NCI-H748 (cell line): Measurements from ENCODE around the gene ASB1.

ENCODE experiments used
- DNase-seq: peaks from one replicate; lab custom pipeline; 2025; ENCODE audit not compliant: unreplicated experiment; lab: John Stamatoyannopoulos, UW

Gene ASB1

DNA sequence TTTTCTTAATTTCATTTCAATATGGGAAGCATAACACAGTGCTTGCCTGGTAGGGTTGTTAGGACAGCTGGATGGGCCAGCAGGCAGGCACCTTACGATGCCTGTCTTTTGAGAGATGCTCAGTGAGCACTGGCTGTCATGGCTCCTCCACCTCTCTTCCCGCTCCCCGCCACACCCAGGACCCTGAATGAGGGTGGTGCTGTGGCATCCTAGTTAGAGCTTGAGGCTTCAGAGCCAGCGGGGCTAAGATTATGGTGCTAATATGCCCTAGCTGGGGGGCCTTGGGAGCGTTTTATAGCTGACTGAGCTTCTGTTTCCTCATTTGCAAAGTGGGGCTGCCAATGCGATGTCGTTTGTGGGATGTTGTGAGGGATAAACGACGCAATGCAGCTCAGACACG is 37.7 kb downstream of the ASB1 start:
- DNase-seq: no peak

DNA sequence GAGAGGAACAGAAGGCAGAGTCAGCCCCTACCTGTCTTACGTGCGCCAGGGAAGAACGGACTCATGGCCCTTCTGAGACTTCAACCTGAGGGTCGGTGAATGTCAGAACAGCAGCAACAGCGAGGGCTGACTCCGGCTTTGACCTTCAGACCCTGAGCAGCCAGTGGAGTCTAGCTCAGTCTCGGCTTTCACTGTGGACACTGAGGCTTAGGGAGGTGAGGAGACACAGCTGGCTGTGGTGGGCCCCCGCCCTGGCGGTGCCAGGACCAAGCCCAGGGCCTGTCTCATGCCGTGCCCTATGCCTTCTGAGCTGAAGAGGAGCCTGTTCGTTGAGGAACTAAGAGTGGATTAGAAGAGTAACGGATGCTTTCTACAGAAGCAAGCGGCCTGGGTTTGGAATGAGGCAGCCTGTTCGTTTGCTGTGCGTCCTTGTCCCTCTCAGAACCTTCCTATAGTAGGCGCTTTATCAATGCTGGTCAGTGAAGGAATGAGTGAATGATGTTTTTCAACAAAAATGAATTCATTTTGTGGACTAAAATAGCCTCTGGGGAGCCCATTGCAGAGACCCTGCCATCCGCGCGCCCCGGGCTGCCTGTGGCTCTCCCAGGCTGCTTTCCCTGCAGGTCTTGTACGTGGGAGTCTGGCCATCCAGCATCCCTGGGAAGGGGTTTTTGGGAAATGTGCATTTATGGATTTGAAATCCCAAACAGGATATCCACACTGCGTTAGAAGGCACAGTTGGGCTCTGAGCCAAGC is 38.9 kb downstream of the ASB1 start:
- DNase-seq: no peak

DNA sequence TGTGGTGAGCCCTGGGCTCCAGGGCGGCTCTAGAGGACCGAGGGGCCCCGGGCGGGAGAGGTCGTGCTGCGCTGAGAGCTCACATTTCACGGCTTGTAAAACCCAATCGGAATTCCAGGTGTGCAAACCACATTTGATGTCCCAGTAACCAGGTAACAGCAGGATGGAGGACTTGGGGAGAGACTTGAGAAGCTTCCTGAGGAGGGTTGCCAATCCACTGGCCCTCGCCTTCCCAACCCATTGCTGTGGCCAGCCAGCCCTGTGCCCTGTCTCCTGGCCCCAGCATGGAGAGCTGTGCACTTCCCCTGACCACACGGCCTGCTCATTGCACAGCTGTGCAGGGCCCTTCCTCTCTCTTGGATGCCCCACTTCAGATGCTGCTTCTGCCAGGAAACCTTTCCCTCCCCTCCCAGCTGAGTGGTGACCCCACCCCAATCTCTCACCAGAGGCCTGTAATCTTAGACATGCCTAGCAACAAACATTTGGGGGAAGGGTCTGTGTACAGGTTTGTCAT is 39.6 kb downstream of the ASB1 start:
- DNase-seq: no peak

DNA sequence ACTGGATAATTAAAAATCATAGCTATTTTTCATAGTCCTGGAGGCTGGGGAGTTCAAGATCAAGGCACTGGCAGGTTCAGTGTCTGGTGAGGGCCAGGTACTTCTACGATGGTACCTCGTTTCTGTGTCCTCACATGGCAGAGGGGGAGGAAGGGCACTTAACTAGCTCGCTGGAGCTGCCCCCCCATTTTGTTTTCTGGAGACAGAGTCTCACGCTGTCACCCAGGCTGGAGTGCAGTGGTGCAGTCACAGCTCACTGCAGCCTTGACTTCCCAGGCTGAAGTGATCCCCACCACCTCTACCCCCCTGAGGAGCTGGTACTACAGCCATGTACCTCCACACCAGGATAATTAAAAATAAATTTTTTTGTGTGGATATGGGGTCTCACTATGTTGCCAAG is 40.3 kb downstream of the ASB1 start:
- no peak for DNase-seq

DNA sequence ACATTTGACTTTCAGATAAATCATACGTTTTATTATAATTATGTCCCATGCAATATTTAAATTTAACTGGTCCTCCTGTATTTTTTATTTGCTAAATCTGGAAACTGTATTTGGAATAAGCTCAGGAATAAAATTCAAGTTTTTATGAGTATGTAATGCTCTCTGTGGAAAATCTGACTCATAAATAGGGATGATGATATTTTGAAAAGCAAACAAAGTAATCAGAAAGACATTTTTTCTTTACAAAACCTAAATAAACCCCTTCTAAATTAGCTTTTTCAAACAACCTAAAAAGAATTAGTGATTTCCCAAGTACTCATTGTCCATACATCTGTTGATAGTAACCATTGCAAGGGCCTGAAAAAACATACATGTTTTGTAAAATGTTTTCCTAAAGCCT is 41.1 kb downstream of the ASB1 start:
- DNase-seq: no peak

DNA sequence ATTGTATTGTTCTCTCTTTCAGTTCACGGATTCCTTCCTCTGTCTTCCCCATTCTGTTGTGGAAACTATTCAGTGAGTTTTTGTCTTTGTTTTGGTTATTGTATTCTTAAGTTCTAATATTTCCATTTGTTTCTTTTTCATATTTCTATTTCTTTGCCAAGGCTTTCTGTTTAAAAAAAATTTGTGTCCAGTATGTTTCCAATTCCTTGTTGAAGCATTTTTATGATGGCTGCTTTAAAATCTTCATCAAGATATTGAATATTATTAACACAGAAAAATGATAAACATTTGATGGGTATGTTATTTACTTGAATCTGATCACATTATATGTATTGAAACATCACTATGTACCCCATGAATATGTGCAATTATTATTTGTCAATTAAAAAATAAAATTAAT is 42.4 kb downstream of the ASB1 start:
- no peak for DNase-seq

DNA sequence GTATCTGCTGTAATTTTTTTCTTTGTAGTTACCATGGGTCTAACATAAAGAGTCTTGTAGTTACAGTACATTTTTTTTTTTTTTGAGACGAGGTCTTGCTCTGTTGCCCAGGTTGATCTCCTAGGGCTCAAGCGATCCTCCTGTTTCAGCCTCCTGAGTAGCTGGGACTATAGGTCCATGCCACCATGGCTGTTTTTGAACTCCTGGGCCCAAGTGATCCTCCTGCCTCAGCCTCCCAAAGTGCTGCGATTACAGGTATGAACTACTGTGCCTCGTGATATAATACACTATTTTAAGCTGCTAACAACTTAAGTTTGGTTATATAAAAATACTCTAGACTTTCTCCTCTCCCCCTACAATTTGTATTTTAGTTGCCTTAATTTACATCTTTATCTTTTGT is 46.3 kb downstream of the ASB1 start:
- DNase-seq: no peak

DNA sequence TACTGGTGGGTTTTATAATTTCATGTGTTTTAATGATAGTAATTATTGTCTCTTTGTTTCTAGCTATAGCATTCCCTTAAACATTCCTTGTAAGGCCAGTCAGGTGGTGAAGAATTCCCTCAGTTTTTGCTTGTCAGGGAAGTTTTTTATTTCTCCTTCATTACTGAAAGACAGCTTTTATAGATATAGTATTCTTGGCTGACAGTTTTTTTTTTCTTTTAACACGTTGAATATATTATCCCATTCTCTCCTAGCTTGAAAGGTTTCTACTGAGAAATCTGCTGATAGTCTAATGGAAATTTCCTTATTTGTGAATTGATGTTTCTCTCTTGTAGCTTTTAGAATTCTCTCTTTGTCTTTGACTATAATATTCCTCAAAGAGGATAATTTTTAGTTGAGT is 46.8 kb downstream of the ASB1 start:
- DNase-seq: no peak

DNA sequence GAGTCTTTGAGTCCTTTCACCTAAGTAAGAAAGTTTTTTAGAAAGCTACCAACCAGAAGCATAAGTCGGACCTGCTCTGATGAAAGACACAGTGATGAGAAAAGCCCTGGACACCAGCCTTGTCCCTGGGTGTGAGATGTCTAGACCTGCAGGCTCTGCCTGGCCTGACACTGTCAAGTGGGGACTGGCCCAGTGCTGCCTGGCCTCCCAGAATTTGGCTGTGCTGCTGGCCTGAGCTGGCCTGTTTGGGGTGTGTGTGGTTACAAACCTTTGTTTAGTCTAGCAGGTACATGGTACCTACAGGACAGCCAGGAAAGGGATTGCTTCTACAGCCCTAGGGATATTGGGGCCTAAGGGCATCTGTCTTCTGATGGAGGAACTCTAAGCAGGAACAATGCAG is 48.3 kb downstream of the ASB1 start:
- DNase-seq: no peak

DNA sequence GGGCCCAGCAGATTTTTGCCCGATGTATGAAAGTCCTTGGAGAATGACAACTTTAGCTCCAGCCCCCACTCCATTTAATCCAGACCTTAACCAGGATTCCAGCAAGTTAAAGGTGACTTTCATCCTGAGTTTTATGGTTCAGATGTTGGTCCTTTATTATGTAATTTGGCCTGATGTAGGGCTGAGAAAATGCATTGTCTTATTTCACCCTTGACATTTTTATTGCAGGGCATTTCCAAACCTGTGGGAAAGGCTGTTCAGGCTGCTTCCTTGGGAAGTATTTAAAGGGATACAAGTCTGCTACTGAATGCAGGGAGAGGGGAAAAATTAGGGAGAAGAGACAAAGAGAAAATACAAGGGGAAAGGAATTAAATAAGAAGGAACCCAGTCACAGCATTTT is 48.8 kb downstream of the ASB1 start:
- no peak for DNase-seq

DNA sequence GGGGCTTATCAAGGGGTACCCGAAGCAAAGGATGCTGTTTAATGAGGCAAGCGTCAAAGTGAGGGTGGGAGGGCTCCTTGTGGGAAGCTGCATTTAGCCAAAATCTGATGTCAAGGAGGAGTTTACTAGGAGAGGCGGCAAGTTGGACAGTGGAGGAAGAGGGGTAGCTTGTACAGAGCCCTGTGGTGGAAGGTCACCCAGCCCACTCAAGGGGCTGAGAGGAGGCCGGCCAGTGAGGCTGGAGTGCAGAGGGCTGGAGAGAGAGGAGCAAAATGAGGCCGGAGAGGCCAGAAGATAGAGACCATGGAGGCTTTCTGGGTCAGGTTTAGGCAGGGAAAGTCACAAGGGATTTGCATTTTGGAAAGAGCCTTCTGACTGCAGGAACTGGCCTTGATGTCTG is 49.5 kb downstream of the ASB1 start:
- DNase-seq: no peak

DNA sequence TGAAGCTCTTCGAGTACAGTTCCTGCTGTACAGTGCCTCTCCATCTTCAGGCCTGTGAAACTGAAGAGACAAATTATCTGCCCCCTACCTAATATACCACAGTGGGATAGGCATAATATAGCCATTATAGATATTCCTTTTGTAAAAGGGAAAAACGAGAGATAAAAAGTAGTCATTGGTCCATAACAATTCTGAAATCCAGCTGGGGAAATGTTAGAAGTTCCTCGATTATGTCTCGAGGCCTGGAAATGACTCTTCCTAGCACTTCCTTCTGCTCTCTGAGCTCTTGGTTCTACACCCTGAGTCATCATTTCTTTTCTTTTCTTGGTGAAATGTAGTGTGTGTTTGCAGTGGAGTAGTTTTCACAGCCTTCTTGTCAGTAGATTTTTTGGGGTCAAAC is 51.5 kb downstream of the ASB1 start:
- DNase-seq: no peak

DNA sequence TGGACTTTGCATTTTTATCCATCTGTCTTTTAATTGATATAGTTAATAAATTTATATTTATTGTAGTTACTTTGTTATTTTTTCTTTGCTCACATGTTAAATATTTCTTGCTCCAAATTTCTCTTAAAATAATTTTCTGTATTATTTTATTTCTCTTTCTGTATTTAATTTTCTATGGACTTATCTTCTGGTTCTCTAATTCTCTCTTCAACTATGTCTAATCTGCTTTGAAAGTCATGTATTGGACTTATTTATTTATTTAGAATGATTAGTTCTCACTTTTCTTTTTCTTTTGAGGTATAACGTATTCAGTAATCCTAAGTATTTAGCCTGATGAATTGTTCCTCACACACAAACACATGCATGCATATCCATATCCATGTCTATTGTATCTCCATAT is 53.1 kb downstream of the ASB1 start:
- no peak for DNase-seq

DNA sequence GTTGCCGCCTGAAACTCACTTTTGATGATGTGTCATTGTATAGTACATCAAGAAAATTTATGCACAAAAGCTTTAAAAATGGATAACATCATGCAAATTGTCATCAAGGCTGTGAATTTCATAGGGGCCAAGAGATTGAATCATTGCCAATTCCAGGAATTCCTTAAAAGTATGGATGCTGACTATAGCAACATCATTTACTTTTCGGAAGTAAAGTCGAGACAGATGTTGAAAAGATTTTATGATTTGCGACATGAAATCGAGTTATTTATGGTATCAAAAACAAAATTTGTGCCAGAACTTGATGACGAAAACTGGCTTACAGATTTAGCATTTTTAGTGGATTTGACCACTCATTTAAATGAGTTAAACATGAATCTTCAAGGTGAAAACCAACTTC is 56.3 kb downstream of the ASB1 start:
- no peak for DNase-seq

DNA sequence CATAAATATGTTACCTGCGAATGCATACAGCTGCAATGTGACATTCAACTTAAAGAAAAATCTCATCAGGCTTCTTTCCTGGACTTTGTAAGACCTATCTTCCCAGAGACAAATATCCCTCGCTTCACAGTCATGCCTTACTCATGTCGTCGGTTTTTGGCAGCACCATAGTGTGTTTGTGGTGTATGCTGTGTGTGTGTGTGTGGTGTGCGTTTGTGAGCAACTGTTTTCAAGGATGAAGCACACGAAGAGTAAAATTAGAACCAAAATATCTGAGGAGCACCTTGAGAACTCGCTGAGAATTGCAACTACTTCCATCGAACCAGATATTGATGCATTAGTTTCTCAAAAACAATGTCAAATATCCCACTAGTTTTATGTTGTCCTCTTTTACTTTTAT is 56.9 kb downstream of the ASB1 start:
- no peak for DNase-seq

DNA sequence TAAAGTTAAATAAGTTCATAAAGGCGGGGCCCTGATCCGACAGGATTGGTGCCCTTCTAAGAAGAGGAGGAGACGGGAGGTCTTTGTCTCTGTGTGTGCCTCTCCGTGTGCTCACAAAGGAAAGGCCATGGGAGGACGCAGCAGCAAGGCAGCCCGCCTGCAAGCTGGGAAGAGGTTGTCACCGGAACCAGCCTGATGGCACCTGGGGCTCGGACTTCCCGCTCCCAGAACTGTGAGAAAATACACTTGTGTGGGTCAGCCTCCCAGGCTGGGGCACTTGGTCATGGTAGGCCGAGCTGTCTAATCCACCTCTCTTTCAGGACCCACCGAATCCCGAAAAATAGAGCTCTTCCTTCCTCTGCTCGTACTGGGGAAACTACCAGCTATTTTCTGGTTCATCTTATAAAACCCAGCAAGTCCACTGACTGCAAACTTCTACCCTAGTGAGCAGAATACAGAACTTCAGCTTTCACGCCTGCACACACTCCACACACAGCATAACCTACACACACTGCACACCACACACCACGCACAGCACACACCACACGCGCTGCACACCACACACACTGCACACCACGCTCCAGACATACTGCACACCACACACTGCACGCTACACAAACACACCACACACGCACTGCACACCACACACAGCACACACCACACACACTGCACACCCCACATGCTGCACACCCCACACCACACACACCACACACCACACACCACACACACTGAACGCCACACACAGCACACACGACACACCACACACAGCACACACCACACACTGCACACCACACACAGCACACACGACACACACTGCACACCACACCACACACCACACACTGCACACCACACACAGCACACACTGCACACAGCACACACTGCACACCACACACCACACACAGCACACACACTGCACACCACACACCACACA is 58.1 kb downstream of the ASB1 start:
- no peak for DNase-seq

DNA sequence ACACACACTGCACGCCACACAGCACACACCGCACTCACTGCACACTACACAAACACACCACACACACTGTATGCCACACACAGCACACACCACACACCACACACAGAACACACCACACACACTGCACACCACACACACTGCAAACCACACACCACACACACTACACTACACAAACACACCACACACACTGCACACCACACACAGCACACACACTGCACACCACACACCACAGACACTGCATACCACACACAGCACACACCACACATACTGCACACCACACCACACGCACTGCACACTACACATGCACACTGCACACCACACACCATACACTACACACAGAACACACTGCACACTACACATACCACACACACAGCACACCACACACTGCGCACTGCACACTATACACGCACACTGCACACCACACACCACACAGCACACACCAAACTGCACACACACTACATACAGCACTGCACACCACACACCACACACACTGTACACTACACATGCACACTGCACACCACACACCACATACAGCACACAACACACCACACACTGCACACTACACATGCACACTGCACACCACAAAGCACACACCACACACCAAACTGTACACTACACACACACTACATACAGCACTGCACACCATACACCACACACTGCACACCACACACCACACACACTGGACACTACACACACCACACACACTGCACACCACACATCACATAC is 59.6 kb downstream of the ASB1 start:
- no peak for DNase-seq

DNA sequence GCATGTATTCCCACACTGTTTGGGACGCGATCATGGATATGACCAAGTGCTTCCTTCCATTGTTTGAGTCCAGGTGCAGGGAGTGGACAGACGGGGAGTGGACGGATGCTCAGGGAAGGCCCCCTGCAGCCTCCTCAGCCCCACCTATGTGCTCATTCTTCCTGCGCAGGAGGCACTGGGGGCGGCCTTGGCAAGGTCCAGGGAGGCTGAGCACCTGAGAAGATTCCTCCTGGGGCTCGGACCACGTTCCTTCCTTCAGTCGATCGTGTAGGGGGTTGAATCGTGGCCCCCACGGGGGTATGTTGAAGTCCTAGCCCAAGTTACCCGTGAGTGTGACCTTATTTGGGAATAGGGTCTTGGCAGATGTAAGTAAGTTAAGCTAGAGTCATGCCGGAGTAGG is 60.4 kb downstream of the ASB1 start:
- DNase-seq: no peak

DNA sequence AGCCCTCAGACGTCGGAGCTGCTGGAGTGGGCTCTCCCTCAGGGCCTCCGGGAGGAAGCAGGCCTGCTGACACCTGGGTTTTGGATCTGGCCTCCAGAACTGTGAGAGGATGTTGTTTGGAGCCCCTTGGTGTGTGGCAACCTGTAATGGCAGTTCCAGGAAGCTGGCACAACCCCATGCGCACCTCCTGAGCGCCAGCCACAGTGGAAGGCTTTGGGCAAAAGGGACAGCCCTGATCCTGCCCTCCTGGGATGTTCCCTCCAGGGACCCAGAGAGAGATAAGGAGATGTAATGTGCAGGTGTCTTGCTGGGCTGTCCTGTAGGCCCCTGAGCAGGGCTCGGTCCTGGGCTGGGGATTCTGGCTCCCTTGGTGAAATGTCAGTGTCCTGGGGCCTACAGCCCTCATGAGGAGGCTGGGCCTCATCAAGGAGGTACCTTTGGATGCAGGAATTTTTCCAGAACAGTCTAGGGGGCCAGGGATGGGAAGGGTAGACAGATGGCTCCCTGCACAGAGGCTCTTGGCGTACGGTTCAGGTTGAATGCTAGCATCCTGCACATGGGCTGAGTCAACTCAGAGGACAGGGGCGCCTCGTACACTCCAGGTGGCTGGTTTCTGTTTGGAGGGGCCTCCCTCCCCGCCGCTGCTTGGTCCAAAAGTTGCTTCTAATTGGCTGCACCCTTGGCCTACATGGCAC is 61.1 kb downstream of the ASB1 start:
- DNase-seq: no peak

DNA sequence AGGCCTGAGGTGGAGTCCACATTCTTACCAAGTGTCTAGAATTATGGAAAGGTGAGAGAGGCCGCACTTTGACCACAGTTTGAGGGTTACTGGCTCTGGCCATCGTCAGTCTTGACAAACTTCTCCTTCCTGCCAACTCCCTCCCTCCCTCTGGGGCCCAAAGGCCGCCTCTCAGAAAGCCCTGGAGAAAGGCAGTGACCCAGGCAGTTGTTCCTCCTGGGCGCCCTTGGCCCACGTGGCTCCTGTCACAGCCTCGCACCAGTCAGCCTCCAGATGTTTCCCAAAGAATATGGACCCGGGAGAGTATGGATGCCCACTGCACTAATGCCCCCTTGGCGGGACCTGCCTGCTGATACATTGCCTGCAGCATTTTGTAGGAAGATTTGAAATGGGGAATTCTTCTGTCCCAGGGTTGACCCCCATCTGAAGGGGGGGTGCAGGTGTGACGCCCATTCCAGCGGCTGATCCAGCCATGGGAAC is 61.7 kb downstream of the ASB1 start:
- DNase-seq: no peak

DNA sequence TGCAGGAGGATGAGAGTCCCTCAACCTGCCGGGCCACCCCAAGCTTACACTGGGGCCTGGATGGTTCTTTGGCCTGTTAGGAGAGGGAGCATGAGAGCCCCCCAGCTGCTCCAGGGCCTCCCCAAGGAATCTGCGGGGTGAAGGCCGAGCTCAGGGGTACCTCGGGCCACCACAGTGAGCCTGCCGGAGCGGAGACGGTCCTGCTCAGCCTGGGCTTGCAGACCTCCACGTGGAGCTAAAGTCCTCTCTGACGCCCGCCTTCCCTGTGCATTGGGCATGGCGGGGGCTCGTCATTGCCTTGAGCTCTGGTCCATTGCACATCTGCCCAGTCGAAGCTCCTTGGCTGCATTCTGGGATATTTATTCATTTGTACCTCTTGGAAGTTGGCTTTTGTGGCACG is 62.7 kb downstream of the ASB1 start:
- no peak for DNase-seq
